Cardiac muscle cell (in vitro differentiated cells and primary cell): Measurements from ENCODE around the gene RGS9BP. TPM values are rescaled to one million over a fixed set of nuclear protein-coding genes. Genes with fewer than 3 reads are reported as not detected.

Experiments
- DNase-seq, 2 donors: peaks; one replicate each; pipeline versions ENCODE4 v3.0.0 to v3.0.0-alpha.2; 2010 to 2017; ENCODE audit warnings: low read depth in 1 of 2, low spot score in 1 of 2
- H3K27ac ChIP-seq: fragments of 200-600 bp; sonication (generic); 2 replicates; pipeline ENCODE4 v1.5.1; 2016
- H3K27me3 ChIP-seq: fragments of 200-600 bp; sonication (generic); 2 replicates; pipeline ENCODE4 v1.6.0; 2016; ENCODE audit warnings: control low read depth
- H3K36me3 ChIP-seq: fragments of 200-600 bp; sonication (generic); 2 replicates; pipeline ENCODE4 v1.5.1; 2016; ENCODE audit warnings: control low read depth
- H3K4me1 ChIP-seq: fragments of 200-600 bp; sonication (generic); 2 replicates; pipeline ENCODE4 v1.8.1; 2017; ENCODE audit warnings: low read depth, mild to moderate bottlenecking, mixed run types
- H3K4me3 ChIP-seq: fragments of 200-600 bp; sonication (generic); 2 replicates; pipeline ENCODE4 v1.5.1; 2016; ENCODE audit warnings: mild to moderate bottlenecking
- H3K9me3 ChIP-seq: fragments of 200-600 bp; sonication (generic); 2 replicates; pipeline ENCODE4 v1.5.1; 2017; ENCODE audit warnings: low read depth, mild to moderate bottlenecking, control low read depth
- CTCF ChIP-seq: IDR thresholded peaks from 2 replicates; pipeline ENCODE4 v1.5.1; 2012; ENCODE audit warnings: low read depth, mild to moderate bottlenecking, low read length
- polyA plus RNA-seq: library from polyadenylated mRNA; unstranded; fragments of >200 nt; fragmentation: Nextera tagmentation; extraction: Ambion mirVana; gene quantifications from 2 replicates; pipeline ENCODE4 v1.2.1, GENCODE V29; 2016
- total RNA-seq: library from RNA; depleted of rRNA; stranded (reverse); fragments of >200 nt; gene quantifications from 2 replicates; pipeline ENCODE4 v1.2.3, GENCODE V29; 2016

Gene RGS9BP
- total and polyA plus RNA-seq, 2 experiments from 2014 or later: 1.0 TPM; not detected in 1

- H3K4me1 ChIP-seq: no peaks in the 10 kb centered on the region
- H3K36me3 ChIP-seq: no peaks in the 10 kb centered on the region
- H3K27me3 ChIP-seq: no peaks in the 10 kb centered on the region
- no peak within 1 kb of the TSS for H3K4me3 ChIP-seq
- H3K27ac ChIP-seq: no peak within 1 kb of the TSS
- no peaks in the 10 kb centered on the region for H3K9me3 ChIP-seq
- DNase-seq: no peak
- no peak for TF ChIP-seq CTCF
These were observed 44.0 kb downstream of the RGS9BP start, which contains the start of gene TDRD12 for GRCh38 chr19:32719611-32720059. TDRD12 (plus strand) TSS chr19:32719767; CDS start chr19:32720073, 306 bp downstream.

- Histone ChIP-seq H3K27me3 (no peaks in the 10 kb centered on the region), H3K27ac (no peak overlapping the region), H3K4me1 (no peaks in the 10 kb centered on the region), H3K4me3 (no peak overlapping the region), H3K9me3 (no peaks in the 10 kb centered on the region), H3K36me3 (no peaks in the 10 kb centered on the region)
- no peak for DNase-seq
- no peak for TF ChIP-seq CTCF
These were observed 44.7 kb downstream of the RGS9BP start for GRCh38 chr19:32720216-32720935.

- no peaks in the 10 kb centered on the region for H3K36me3 ChIP-seq
These were observed 45.2 kb downstream of the RGS9BP start for GRCh38 chr19:32720936-32721250.

More at GRCh38 chr19:32720936-32721250, 45.2 kb downstream of the RGS9BP start:
- Histone ChIP-seq H3K4me3 (no peak overlapping the region), H3K9me3 (no peaks in the 10 kb centered on the region), H3K27me3 (no peaks in the 10 kb centered on the region), H3K4me1 (no peaks in the 10 kb centered on the region), H3K27ac (no peak overlapping the region)
- no peak for DNase-seq
- no peak for TF ChIP-seq CTCF

Other genes starting within 250 kb of the RGS9BP start
- gene PDCD5, start 94.7 kb upstream of the RGS9BP start, total RNA-seq: 236 and 250 TPM in 2 replicates
- gene PDCD5, start 94.7 kb upstream of the RGS9BP start, polyA plus RNA-seq: 245 and 275 TPM in 2 replicates
- gene ANKRD27, start 668 bp upstream of the RGS9BP start, total RNA-seq: 9.7 and 10.5 TPM in 2 replicates
- 6.3 and 13.7 TPM in 2 replicates for gene ANKRD27, start 668 bp upstream of the RGS9BP start, polyA plus RNA-seq
- gene NUDT19, start 16.0 kb downstream of the RGS9BP start, total RNA-seq: 5.1 and 5.5 TPM in 2 replicates
- gene NUDT19, start 16.0 kb downstream of the RGS9BP start, polyA plus RNA-seq: 2.1 and 3.3 TPM in 2 replicates
- gene TDRD12, start 43.9 kb downstream of the RGS9BP start, total RNA-seq: 0.03 TPM in 1 of 2 replicates, not detected in the other
- gene TDRD12, start 43.9 kb downstream of the RGS9BP start, polyA plus RNA-seq: 0.10 TPM in 1 of 2 replicates, not detected in the other
- 0.71 and 0.92 TPM in 2 replicates for gene SLC7A9, start 193.9 kb downstream of the RGS9BP start, total RNA-seq
- 0.67 TPM in 1 of 2 replicates, not detected in the other for gene SLC7A9, start 193.9 kb downstream of the RGS9BP start, polyA plus RNA-seq